IPS-15b (cell line): Measurements from ENCODE around the gene OSMR.
"Not testable (repeated sequence)": the region's sequence is repeated elsewhere in the genome, so short reads cannot be mapped to it uniquely, and the experiment has no call there.

ENCODE experiments used
- H3K27me3 ChIP-seq: one replicate; pipeline ENCODE4 v1.6.1; 2013; ENCODE audit warnings: low read length; ENCODE audit not compliant: control insufficient read depth, insufficient read depth
- H3K36me3 ChIP-seq: one replicate; pipeline ENCODE4 v1.6.1; 2013; ENCODE audit warnings: low read length; ENCODE audit not compliant: control insufficient read depth, insufficient read depth
- H3K4me1 ChIP-seq: one replicate; pipeline ENCODE4 v1.6.1; 2013; ENCODE audit warnings: mild to moderate bottlenecking, low read length; ENCODE audit not compliant: control insufficient read depth, insufficient read depth
- H3K4me3 ChIP-seq: one replicate; pipeline ENCODE4 v1.5.1; 2013; ENCODE audit warnings: low read depth, low read length
- H3K9ac ChIP-seq: one replicate; pipeline ENCODE4 v1.6.1; 2013; ENCODE audit warnings: low read depth, mild to moderate bottlenecking, low read length
- H3K9me3 ChIP-seq: one replicate; pipeline ENCODE4 v1.6.1; 2013; ENCODE audit warnings: mild to moderate bottlenecking, low read length; ENCODE audit not compliant: control insufficient read depth, insufficient read depth

Gene OSMR

DNA sequence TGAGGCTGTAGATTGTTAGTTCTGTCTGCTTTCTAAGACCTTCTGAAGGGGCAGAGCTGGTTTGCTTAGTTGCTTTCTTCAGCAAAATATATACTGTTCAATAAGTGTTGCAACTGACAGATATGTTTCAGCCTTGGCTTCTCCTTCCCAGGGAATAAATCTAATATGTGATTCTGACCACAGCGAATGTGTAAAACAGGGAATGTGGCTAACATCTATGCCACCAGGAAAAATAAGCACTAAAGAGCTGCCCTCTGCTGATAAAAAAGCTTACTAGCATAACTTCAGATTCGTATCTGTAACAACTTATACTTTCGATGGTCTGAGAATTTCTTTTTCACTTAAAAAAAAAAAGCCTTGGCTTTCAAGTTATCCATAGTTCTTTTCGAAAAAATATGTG is 13.0 kb upstream of the OSMR start:
- Histone ChIP-seq H3K36me3 (no peaks in the 10 kb centered on the region), H3K9me3 (no peaks in the 10 kb centered on the region), H3K27me3 (no peaks in the 10 kb centered on the region), H3K4me3 (no peak overlapping the region), H3K4me1 (no peaks in the 10 kb centered on the region), H3K9ac (no peak overlapping the region)

DNA sequence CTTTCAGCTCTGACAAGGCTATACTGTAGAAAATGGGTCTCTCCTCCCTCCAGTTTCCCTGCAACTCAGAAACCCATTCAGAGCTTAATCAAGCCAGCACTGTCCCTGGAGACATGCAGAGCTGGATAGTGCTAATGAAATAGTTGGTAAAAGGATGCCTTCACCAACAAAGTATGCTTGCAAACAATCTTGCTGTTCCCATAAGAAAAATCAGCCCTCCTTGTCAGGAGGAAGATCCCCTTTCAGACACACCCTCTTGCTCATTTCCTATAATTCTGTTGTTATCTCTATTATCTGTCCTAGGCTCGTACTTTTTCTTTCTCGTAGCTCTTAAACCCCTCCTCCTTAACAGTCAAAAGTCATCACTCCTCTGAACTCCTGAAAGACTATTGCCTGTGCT is 9.9 kb upstream of the OSMR start:
- no peaks in the 10 kb centered on the region for H3K4me1 ChIP-seq
- H3K9ac ChIP-seq = no peak overlapping the region
- H3K9me3 ChIP-seq = no peaks in the 10 kb centered on the region
- no peak overlapping the region for H3K4me3 ChIP-seq
- H3K36me3 ChIP-seq = no peaks in the 10 kb centered on the region
- H3K27me3 ChIP-seq = no peaks in the 10 kb centered on the region

- no peak overlapping the region for H3K9ac ChIP-seq
- no peaks in the 10 kb centered on the region for H3K4me1 ChIP-seq
- no peak overlapping the region for H3K4me3 ChIP-seq
- H3K9me3 ChIP-seq = no peaks in the 10 kb centered on the region
- H3K36me3 ChIP-seq = no peaks in the 10 kb centered on the region
- no peaks in the 10 kb centered on the region for H3K27me3 ChIP-seq
Measured at GRCh38 chr5:38837416-38837815, 8.4 kb upstream of the OSMR start.

GRCh38 chr5:38837932-38838331 is 7.9 kb upstream of the OSMR start:
- no peak overlapping the region for H3K4me3 ChIP-seq
- no peaks in the 10 kb centered on the region for H3K4me1 ChIP-seq
- H3K9ac ChIP-seq = no peak overlapping the region
- H3K9me3 ChIP-seq = no peaks in the 10 kb centered on the region
- H3K36me3 ChIP-seq = no peaks in the 10 kb centered on the region
- H3K27me3 ChIP-seq = no peaks in the 10 kb centered on the region

- Histone ChIP-seq H3K9ac (no peak overlapping the region), H3K9me3 (no peaks in the 10 kb centered on the region), H3K36me3 (no peaks in the 10 kb centered on the region), H3K4me3 (no peak overlapping the region), H3K27me3 (peaks cover 35% of the 10 kb centered on the region), H3K4me1 (no peaks in the 10 kb centered on the region)
Measured at GRCh38 chr5:38843665-38844064, 2.1 kb upstream of the OSMR start.

DNA sequence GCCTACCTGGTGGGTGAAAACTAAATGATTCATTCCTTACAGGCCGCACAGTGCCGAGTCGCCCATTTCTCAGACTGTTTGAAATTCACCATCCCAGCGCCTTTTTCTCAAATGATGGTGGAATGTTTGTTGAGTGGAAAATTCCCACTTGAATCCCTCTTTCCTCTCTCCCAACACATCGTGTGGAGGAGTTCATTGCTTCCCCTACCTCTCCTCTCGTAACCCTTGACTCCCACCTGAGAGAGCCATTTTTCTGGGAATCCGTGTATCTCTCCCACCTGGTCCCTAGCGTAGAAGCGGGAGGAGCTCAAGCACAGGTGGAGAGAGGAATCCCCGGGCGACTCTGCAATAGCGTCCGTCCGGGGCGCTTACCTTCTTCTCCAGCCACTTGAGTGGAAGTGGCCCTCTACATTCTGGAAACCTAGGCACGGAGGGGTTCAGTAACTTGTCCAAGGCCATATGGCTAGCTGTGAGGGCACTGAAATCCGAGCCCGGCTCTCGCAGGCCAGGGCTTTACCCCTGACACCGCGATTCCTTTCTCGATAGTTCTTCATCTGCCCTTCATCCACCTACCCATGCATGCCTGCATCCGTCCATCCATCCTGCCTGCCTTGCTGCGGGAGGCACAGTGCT is 683 bp downstream of the OSMR start:
- Histone ChIP-seq H3K27me3 (peaks cover 37% of the 10 kb centered on the region), H3K4me1 (no peaks in the 10 kb centered on the region), H3K9ac (peak overlapping the region; percentile 24), H3K36me3 (no peaks in the 10 kb centered on the region), H3K9me3 (no peaks in the 10 kb centered on the region), H3K4me3 (peak overlapping the region; percentile 59)

GRCh38 chr5:38847559-38848347 is 1.9 kb downstream of the OSMR start:
- H3K9ac ChIP-seq = no peak overlapping the region

GRCh38 chr5:38848637-38849036 is 2.8 kb downstream of the OSMR start:
- peaks cover 37% of the 10 kb centered on the region for H3K27me3 ChIP-seq
- H3K4me1 ChIP-seq = no peaks in the 10 kb centered on the region
- no peaks in the 10 kb centered on the region for H3K36me3 ChIP-seq
- no peak overlapping the region for H3K9ac ChIP-seq
- H3K4me3 ChIP-seq = no peak overlapping the region
- H3K9me3 ChIP-seq = no peaks in the 10 kb centered on the region

More at GRCh38 chr5:38847559-38848347, 1.9 kb downstream of the OSMR start:
- no peaks in the 10 kb centered on the region for H3K4me1 ChIP-seq
- peaks cover 37% of the 10 kb centered on the region for H3K27me3 ChIP-seq
- H3K36me3 ChIP-seq = no peaks in the 10 kb centered on the region
- H3K4me3 ChIP-seq = no peak overlapping the region
- H3K9me3 ChIP-seq = no peaks in the 10 kb centered on the region

DNA sequence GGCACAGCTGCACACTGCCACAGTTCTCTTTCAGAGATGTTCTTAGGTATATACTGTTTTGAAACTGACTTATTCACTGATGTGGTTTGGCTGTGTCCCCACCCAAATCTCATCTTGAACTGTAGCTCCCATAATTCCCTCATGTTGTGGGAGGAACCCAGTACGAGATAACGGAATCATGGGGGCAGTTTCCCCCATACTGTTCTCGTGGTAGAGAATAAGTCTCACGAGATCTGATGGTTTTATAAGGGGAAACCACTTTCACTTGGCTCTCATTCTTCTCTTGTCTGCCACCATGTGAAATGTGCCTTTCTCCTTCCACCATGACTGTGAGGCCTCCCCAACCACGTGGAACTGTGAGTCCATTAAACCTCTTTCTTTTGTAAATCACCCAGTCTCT is 5.8 kb downstream of the OSMR start:
- peaks cover 22% of the 10 kb centered on the region for H3K27me3 ChIP-seq
- not testable (repeated sequence) for H3K4me3 ChIP-seq, H3K9me3 ChIP-seq, H3K36me3 ChIP-seq, H3K4me1 ChIP-seq, H3K9ac ChIP-seq

- H3K4me1 ChIP-seq = no peaks in the 10 kb centered on the region
Measured at GRCh38 chr5:38853753-38854470, 8.1 kb downstream of the OSMR start.

DNA sequence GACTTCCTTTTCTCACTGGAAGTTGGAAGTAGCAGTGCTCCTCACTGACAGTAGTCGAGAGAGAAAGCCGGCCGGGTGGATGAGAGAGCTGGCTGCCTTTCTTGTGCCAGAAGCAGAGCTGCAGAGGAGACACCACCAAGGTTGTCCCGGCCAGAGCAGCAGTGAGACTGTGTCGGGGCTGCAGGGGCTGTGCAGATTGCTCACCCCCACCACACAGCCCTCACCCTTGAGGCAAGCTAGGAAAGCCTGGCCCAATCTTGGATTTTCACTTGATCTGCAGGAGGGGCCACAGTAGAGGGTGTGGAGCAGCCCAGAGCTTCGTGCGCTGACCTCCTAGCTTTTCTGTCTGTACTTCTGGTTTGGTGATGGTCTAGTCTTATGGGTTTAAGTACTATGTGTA is 9.1 kb downstream of the OSMR start:
- no peaks in the 10 kb centered on the region for H3K4me1 ChIP-seq

More at GRCh38 chr5:38853753-38854470, 8.1 kb downstream of the OSMR start:
- no peaks in the 10 kb centered on the region for H3K9me3 ChIP-seq
- no peak overlapping the region for H3K9ac ChIP-seq
- peaks cover 1% of the 10 kb centered on the region for H3K27me3 ChIP-seq
- no peaks in the 10 kb centered on the region for H3K36me3 ChIP-seq
- no peak overlapping the region for H3K4me3 ChIP-seq

GRCh38 chr5:38856660-38857059 is 10.8 kb downstream of the OSMR start:
- Histone ChIP-seq H3K4me1 (no peaks in the 10 kb centered on the region), H3K4me3 (no peak overlapping the region), H3K27me3 (no peaks in the 10 kb centered on the region), H3K9ac (no peak overlapping the region), H3K36me3 (no peaks in the 10 kb centered on the region), H3K9me3 (no peaks in the 10 kb centered on the region)

More for the DNA sequence above, 9.1 kb downstream of the OSMR start:
- Histone ChIP-seq H3K9me3 (no peaks in the 10 kb centered on the region), H3K4me3 (no peak overlapping the region), H3K9ac (no peak overlapping the region), H3K27me3 (no peaks in the 10 kb centered on the region), H3K36me3 (no peaks in the 10 kb centered on the region)
